HEK293T (cell line): Measurements from ENCODE around the gene DRAM2.

Experiments
- CTCF ChIA-PET: fragments of 350-600 bp; formaldehyde crosslinking; extraction: SDS; loops from one replicate; lab custom pipeline; 2021; ENCODE audit warnings: antibody characterized with exemption, inconsistent platforms; lab: Yijun Ruan, JAX
- POLR2A ChIA-PET: fragments of 350-600 bp; formaldehyde crosslinking; extraction: SDS; loops from one replicate; lab custom pipeline; 2020; ENCODE audit warnings: antibody characterized with exemption, inconsistent platforms; lab: Yijun Ruan, JAX
- DNase-seq: peaks from one replicate; pipeline ENCODE4 v3.0.0; 2012; ENCODE audit warnings: mixed read lengths; ENCODE audit errors: extremely low spot score
- ARNT ChIP-seq: fragments of 450-650 bp; IDR thresholded peaks from 2 replicates; pipeline ENCODE4 v1.6.1; 2017; ENCODE audit warnings: mild to moderate bottlenecking
- BHLHE40 ChIP-seq: fragments of 450-650 bp; IDR thresholded peaks from 2 replicates; pipeline ENCODE4 v1.6.1; 2016; ENCODE audit warnings: mild to moderate bottlenecking, moderate library complexity, borderline replicate concordance
- CTBP1 ChIP-seq: fragments of 450-650 bp; IDR thresholded peaks from 2 replicates; pipeline ENCODE4 v1.6.1; 2016; ENCODE audit warnings: borderline replicate concordance
- ELF4 ChIP-seq: fragments of 450-650 bp; IDR thresholded peaks from 2 replicates; pipeline ENCODE4 v1.6.1; 2017; ENCODE audit warnings: antibody characterized with exemption
- FOXA1 ChIP-seq: fragments of 450-650 bp; IDR thresholded peaks from 2 replicates; pipeline ENCODE4 v1.6.1; 2016; ENCODE audit warnings: mild to moderate bottlenecking
- FOXK2 ChIP-seq: fragments of 450-650 bp; IDR thresholded peaks from 2 replicates; pipeline ENCODE4 v1.6.1; 2016; ENCODE audit warnings: mild to moderate bottlenecking
- FOXM1 ChIP-seq: fragments of 450-650 bp; IDR thresholded peaks from 2 replicates; pipeline ENCODE4 v1.6.1; 2017; ENCODE audit warnings: mild to moderate bottlenecking, borderline replicate concordance
- HDGF ChIP-seq: fragments of 450-650 bp; IDR thresholded peaks from 2 replicates; pipeline ENCODE4 v1.6.1; 2017; ENCODE audit warnings: antibody characterized with exemption, borderline replicate concordance
- L3MBTL2 ChIP-seq: fragments of 450-650 bp; conservative IDR thresholded peaks from 2 replicates; pipeline ENCODE4 v1.6.1; 2016; ENCODE audit warnings: mild to moderate bottlenecking
- LEF1 ChIP-seq: fragments of 450-650 bp; IDR thresholded peaks from 2 replicates; pipeline ENCODE4 v1.6.1; 2017; ENCODE audit warnings: mild to moderate bottlenecking, borderline replicate concordance
- NFRKB ChIP-seq: fragments of 450-650 bp; IDR thresholded peaks from 2 replicates; pipeline ENCODE4 v1.6.1; 2016; ENCODE audit warnings: mild to moderate bottlenecking, moderate library complexity
- SP1 ChIP-seq: fragments of 450-650 bp; IDR thresholded peaks from 2 replicates; pipeline ENCODE4 v1.6.1; 2017
- SUZ12 ChIP-seq: fragments of 450-650 bp; IDR thresholded peaks from 2 replicates; pipeline ENCODE4 v1.6.1; 2016; ENCODE audit warnings: mild to moderate bottlenecking
- TARDBP ChIP-seq: fragments of 450-650 bp; IDR thresholded peaks from 2 replicates; pipeline ENCODE4 v1.6.1; 2016
- ZNF384 ChIP-seq: fragments of 450-650 bp; IDR thresholded peaks from 2 replicates; pipeline ENCODE4 v1.6.1; 2016
- TF ChIP-seq, protein P1 (sequence below): fragments of 450-650 bp; IDR thresholded peaks from 2 replicates; pipeline ENCODE4 v1.6.1; 2016

DRAM2 gene

GRCh38 chr1:111139324-111139955, 453 bp downstream of the DRAM2 start:
- DNase-seq, result peak; percentile 69
- no peak for TF ChIP-seq SP1
- peak; percentile 91 for TF ChIP-seq L3MBTL2
- TF ChIP-seq SUZ12, result no peak
- TF ChIP-seq FOXM1, result no peak
- 0 out of 2 replicates have a peak, but pooled peaks have one; percentile 22 for TF ChIP-seq FOXK2
- CTCF ChIA-PET, result no interaction called here
- POLR2A ChIA-PET, result interaction anchor here (0.7 to 2.7 kb wide), 5 partner anchors 11 to 270 kb away, joined by 3 to 8 read pairs (median 5); no protein-coding TSS in a partner anchor

- DNase-seq, result no peak
- TF ChIP-seq CTBP1, result no peak
- TF ChIP-seq SP1, result no peak
- no peak for TF ChIP-seq FOXK2
- no peak for TF ChIP-seq LEF1
- no peak for TF ChIP-seq FOXA1
- TF ChIP-seq FOXM1, result no peak
- no peak for TF ChIP-seq HDGF
- TF ChIP-seq L3MBTL2, result no peak
- TF ChIP-seq NFRKB, result no peak
- TF ChIP-seq SUZ12, result no peak
- no peak for TF ChIP-seq ZNF384
- no peak for TF ChIP-seq BHLHE40
- TF ChIP-seq ARNT, result no peak
- no peak for TF ChIP-seq ELF4
- TF ChIP-seq, protein P1, sequence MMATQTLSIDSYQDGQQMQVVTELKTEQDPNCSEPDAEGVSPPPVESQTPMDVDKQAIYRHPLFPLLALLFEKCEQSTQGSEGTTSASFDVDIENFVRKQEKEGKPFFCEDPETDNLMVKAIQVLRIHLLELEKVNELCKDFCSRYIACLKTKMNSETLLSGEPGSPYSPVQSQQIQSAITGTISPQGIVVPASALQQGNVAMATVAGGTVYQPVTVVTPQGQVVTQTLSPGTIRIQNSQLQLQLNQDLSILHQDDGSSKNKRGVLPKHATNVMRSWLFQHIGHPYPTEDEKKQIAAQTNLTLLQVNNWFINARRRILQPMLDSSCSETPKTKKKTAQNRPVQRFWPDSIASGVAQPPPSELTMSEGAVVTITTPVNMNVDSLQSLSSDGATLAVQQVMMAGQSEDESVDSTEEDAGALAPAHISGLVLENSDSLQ, result no peak
- TF ChIP-seq TARDBP, result no peak
- POLR2A ChIA-PET, result no interaction called here
- CTCF ChIA-PET, result no interaction called here
Observed at GRCh38 chr1:111133866-111134265, 6.0 kb downstream of the DRAM2 start.

- ChIA-PET POLR2A (interaction anchor here (1.0 kb wide), 1 partner anchor 11 kb away, joined by 3 read pairs; no protein-coding TSS in a partner anchor), CTCF (no interaction called here)
- DNase-seq, result no peak
Observed at GRCh38 chr1:111131693-111132092, 8.2 kb downstream of the DRAM2 start.

DNA sequence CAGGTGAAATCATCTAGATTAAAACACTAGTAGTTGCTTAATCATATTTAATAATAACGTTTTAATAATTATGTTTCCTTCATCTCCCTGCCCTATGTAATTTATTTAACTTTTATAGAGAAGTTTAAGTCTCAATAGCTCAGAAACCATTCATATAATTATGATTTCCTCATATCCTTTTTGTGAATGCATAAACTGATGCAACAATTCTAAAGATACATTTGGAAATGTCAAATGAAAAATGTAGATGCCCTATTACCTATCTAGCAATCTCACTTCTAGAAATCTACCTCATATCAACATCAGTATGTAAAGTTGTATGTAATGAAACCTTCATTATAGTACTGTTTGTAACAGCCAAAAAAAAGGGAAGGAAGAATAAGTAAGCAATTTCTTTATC, 10.5 kb downstream of the DRAM2 start:
- no peak for DNase-seq
- no peak for TF ChIP-seq SUZ12
- TF ChIP-seq BHLHE40, result no peak
- no peak for TF ChIP-seq FOXK2
- no peak for TF ChIP-seq FOXM1
- no peak for TF ChIP-seq NFRKB
- no peak for TF ChIP-seq HDGF
- no peak for TF ChIP-seq FOXA1
- no peak for TF ChIP-seq L3MBTL2
- TF ChIP-seq ARNT, result no peak
- TF ChIP-seq ELF4, result no peak
- TF ChIP-seq CTBP1, result no peak
- TF ChIP-seq SP1, result no peak
- TF ChIP-seq, protein P1, result no peak
- no peak for TF ChIP-seq LEF1
- no peak for TF ChIP-seq ZNF384
- TF ChIP-seq TARDBP, result no peak
- POLR2A ChIA-PET, result no interaction called here
- CTCF ChIA-PET, result no interaction called here

More at GRCh38 chr1:111131693-111132092, 8.2 kb downstream of the DRAM2 start:
- TF ChIP-seq FOXK2 (no peak), BHLHE40 (no peak), FOXM1 (no peak), FOXA1 (no peak), ELF4 (no peak), TARDBP (no peak), NFRKB (no peak), CTBP1 (no peak), ARNT (no peak), ZNF384 (no peak)

DNA sequence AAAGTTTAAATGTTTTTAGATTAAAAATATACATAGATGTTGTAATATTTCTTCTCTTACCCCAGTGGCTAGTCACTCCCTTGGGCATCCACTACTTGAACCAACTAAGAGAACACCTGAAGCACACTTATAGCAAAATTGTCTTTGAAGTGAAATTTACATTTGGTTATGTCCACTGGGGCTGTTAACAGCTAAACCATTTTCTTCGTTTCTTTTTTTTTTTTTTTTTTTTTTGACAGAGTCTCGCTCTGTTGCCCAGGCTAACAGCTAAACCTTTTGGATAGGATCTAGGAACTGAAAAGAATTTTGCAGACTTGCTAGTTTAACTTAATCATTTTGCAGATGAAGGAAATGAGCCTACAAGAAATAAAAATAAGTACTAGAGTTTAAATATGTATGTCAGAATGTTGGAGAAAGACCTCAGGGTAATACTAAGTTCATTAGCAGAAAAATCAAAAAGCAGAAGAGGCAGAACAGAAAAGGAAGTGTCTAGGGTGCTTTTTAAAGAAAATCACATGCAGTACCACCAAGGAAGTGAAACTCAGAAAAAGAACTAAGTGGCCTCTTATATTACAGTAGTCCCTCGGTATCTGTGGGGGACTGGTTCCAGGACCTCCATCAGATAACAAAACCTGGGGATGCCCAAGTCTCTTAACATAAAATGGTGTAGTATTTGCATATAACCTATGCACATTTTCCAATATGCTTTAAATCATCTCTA, 11.8 kb downstream of the DRAM2 start:
- DNase-seq, result no peak
- TF ChIP-seq, protein P1, result no peak
- TF ChIP-seq SP1 (no peak), ELF4 (no peak), SUZ12 (no peak), FOXK2 (no peak), TARDBP (no peak), FOXA1 (no peak)
- ChIA-PET POLR2A (no interaction called here), CTCF (no interaction called here)

- CTCF ChIA-PET, result interaction anchor here (0.5 to 1.0 kb wide), 2 partner anchors 15 to 55 kb away, joined by 3 read pairs; no protein-coding TSS in a partner anchor
- TF ChIP-seq, protein P1, result no peak
- no peak for TF ChIP-seq ZNF384
- TF ChIP-seq SUZ12, result no peak
- no peak for TF ChIP-seq BHLHE40
- TF ChIP-seq FOXA1, result no peak
- no peak for TF ChIP-seq CTBP1
- TF ChIP-seq FOXK2, result no peak
- no peak for DNase-seq
- POLR2A ChIA-PET, result interaction anchor here (0.9 kb wide), 1 partner anchor 13 kb away, joined by 5 read pairs; no protein-coding TSS in a partner anchor
Observed at GRCh38 chr1:111126354-111126753, 13.5 kb downstream of the DRAM2 start.
